H4 (cell line): ENCODE results near the gene NPFFR1. TPM values are rescaled to one million over a fixed set of nuclear protein-coding genes. Genes with fewer than 3 reads are reported as not detected.

ENCODE experiments used
- DNase-seq: peaks from one replicate; pipeline ENCODE4 v3.0.0-alpha.2; 2015; ENCODE audit warnings: low spot score
- total RNA-seq: library from RNA; depleted of rRNA; stranded (reverse); fragments of >200 nt; shearing (Covaris generic); gene quantifications from 2 replicates; pipeline ENCODE4 v1.2.3, GENCODE V29; 2014

Gene NPFFR1
- total RNA-seq, 1 experiment from 2014 or later: not detected

GRCh38 chr10:70315815-70316214 lies 32.0 kb upstream of the NPFFR1 start:
- DNase-seq: no peak

GRCh38 chr10:70315276-70315675 lies 31.5 kb upstream of the NPFFR1 start:
- DNase-seq: no peak

GRCh38 chr10:70312972-70313371 lies 29.2 kb upstream of the NPFFR1 start:
- DNase-seq: no peak

GRCh38 chr10:70312249-70312648 lies 28.4 kb upstream of the NPFFR1 start:
- DNase-seq: no peak

- DNase-seq: no peak
These were observed 27.9 kb upstream of the NPFFR1 start for GRCh38 chr10:70311698-70312097.

GRCh38 chr10:70309661-70310060 lies 25.9 kb upstream of the NPFFR1 start:
- no peak for DNase-seq

GRCh38 chr10:70308121-70309060 lies 24.6 kb upstream of the NPFFR1 start:
- DNase-seq: no peak

GRCh38 chr10:70306886-70307520 lies 23.2 kb upstream of the NPFFR1 start:
- no peak for DNase-seq

GRCh38 chr10:70306181-70306705 lies 22.4 kb upstream of the NPFFR1 start:
- no peak for DNase-seq

GRCh38 chr10:70303730-70304129 lies 19.9 kb upstream of the NPFFR1 start:
- DNase-seq: no peak

- DNase-seq: no peak
These were observed 18.5 kb upstream of the NPFFR1 start for GRCh38 chr10:70302292-70302691.

- DNase-seq: no peak
These were observed 17.2 kb upstream of the NPFFR1 start for GRCh38 chr10:70300908-70301597.

GRCh38 chr10:70300461-70300860 lies 16.7 kb upstream of the NPFFR1 start:
- no peak for DNase-seq

GRCh38 chr10:70299876-70300275 lies 16.1 kb upstream of the NPFFR1 start:
- no peak for DNase-seq

- no peak for DNase-seq
These were observed 14.6 kb upstream of the NPFFR1 start for GRCh38 chr10:70298393-70298792.

GRCh38 chr10:70297224-70297623 lies 13.4 kb upstream of the NPFFR1 start:
- DNase-seq: no peak

GRCh38 chr10:70296406-70296899 lies 12.6 kb upstream of the NPFFR1 start:
- DNase-seq: peak; percentile 86

GRCh38 chr10:70295926-70296325 lies 12.1 kb upstream of the NPFFR1 start:
- no peak for DNase-seq

GRCh38 chr10:70295321-70295720 lies 11.5 kb upstream of the NPFFR1 start:
- DNase-seq: no peak

GRCh38 chr10:70293169-70293843 lies 9.5 kb upstream of the NPFFR1 start:
- DNase-seq: no peak

GRCh38 chr10:70292004-70292403 lies 8.2 kb upstream of the NPFFR1 start:
- DNase-seq: no peak
